Measurements from ENCODE around the gene BMS1.
"Not testable (repeated sequence)": the region's sequence is repeated elsewhere in the genome, so short reads cannot be mapped to it uniquely, and the experiment has no call there.

DNA sequence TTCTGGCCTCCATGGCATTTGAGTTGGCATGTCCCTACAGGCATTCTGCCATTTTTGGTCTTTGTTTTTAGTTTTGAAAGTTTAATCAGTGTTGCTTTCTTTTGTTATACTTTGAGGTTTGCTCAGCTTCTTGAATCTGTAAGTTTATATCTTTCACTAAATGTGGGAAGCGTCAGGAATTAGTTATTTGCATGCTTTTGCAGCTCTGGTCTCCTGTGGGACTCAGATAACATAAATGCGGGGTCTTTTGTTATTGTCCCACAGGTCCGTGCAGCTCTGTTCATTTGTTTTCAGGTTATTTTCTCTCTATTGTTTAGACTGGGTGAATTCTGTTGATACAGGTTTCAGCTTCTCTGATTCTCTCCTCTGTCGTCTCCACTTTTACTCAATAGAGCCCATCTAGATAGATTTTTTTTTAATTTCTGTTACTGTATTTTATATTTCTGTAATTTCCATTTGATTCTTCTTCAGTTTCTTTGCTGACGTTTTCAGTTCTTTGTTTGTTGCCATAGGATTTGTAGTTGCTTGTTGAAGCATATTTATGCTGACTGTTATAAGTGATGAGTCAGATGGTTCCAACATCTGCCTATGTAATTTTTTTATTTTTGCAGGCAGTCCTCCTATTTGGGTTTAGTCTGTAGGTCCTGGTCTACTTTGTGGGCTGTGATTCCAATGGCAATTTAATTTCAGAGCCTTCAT, 31.5 kb downstream of the BMS1 start:
- TF ChIP-seq, protein P1, sequence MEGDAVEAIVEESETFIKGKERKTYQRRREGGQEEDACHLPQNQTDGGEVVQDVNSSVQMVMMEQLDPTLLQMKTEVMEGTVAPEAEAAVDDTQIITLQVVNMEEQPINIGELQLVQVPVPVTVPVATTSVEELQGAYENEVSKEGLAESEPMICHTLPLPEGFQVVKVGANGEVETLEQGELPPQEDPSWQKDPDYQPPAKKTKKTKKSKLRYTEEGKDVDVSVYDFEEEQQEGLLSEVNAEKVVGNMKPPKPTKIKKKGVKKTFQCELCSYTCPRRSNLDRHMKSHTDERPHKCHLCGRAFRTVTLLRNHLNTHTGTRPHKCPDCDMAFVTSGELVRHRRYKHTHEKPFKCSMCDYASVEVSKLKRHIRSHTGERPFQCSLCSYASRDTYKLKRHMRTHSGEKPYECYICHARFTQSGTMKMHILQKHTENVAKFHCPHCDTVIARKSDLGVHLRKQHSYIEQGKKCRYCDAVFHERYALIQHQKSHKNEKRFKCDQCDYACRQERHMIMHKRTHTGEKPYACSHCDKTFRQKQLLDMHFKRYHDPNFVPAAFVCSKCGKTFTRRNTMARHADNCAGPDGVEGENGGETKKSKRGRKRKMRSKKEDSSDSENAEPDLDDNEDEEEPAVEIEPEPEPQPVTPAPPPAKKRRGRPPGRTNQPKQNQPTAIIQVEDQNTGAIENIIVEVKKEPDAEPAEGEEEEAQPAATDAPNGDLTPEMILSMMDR (IDR thresholded peaks at IDR 0.05; ENCODE audit: low read length) = not testable (repeated sequence)
- TF ChIP-seq EZH2 (IDR thresholded peaks at IDR 0.05; ENCODE audit: borderline replicate concordance, low read length) = not testable (repeated sequence)

Data from OCI-LY1 (cell line).